GM12892 (cell line): Measurements from ENCODE around the gene IMMP2L.

Experiments
- POLR2A ChIP-seq: IDR thresholded peaks from 2 replicates; pipeline ENCODE4 v1.6.1; 2011; ENCODE audit warnings: low read depth, low read length, control low read depth
- POLR2AphosphoS5 ChIP-seq: IDR thresholded peaks from 2 replicates; pipeline ENCODE4 v1.6.1; 2011; ENCODE audit warnings: low read depth, low read length, control low read depth
- TAF1 ChIP-seq: IDR thresholded peaks from 2 replicates; pipeline ENCODE4 v1.6.1; 2011; ENCODE audit warnings: low read depth, mild to moderate bottlenecking, control low read depth, low read length, borderline replicate concordance

DNA sequence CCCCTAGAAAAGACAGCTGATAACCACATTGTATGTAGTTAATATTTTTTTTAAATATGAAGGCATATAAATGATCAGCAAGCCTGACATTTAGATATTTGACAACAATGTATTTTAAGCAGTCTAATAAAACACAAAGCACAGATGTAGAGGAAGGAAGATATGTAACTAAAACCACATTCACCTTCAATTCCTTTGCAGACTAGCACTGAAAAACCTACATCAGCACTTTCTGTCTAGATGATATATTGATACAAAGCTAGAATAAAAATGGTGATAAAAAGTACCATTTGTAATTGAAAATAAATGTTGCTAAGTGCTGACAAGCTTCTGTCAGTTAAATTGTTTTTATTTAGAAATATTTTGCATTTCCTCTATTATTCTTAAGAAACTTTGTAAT is 153.6 kb downstream of the IMMP2L start:
- TF ChIP-seq POLR2AphosphoS5 (no peak), POLR2A (no peak), TAF1 (no peak)
